Neural progenitor cell (in vitro differentiated cells): Measurements from ENCODE around the gene APC. TPM values are rescaled to one million over a fixed set of nuclear protein-coding genes. Genes with fewer than 3 reads are reported as not detected.

Experiments
- DNase-seq: peaks from one replicate; pipeline ENCODE4 v3.0.0-alpha.2; 2016; ENCODE audit warnings: low spot score
- H2AFZ ChIP-seq: fragments of 200-600 bp; sonication (generic); replicated peaks from 2 replicates; pipeline ENCODE4 v1.6.1; 2016; ENCODE audit warnings: antibody characterized with exemption
- H3F3A ChIP-seq: fragments of 200-600 bp; sonication (generic); 2 replicates; pipeline ENCODE4 v1.6.1; 2016; ENCODE audit warnings: antibody characterized with exemption, low read depth
- H3K27ac ChIP-seq: fragments of 200-600 bp; sonication (generic); 2 replicates; pipeline ENCODE4 v1.5.1; 2016; ENCODE audit warnings: mild to moderate bottlenecking
- H3K27me3 ChIP-seq: fragments of 200-600 bp; sonication (generic); 2 replicates; pipeline ENCODE4 v1.6.1; 2016; ENCODE audit warnings: mild to moderate bottlenecking, moderate library complexity
- H3K36me3 ChIP-seq: fragments of 200-600 bp; sonication (generic); 2 replicates; pipeline ENCODE4 v1.5.1; 2016
- H3K4me1 ChIP-seq: fragments of 200-600 bp; sonication (generic); 2 replicates; pipeline ENCODE4 v1.6.1; 2016; ENCODE audit warnings: mixed run types
- H3K4me2 ChIP-seq: fragments of 200-600 bp; sonication (generic); 2 replicates; pipeline ENCODE4 v1.6.1; 2016
- H3K4me3 ChIP-seq: fragments of 200-600 bp; sonication (generic); 2 replicates; pipeline ENCODE4 v1.5.1; 2016
- H3K79me2 ChIP-seq: fragments of 200-600 bp; sonication (generic); 2 replicates; pipeline ENCODE4 v1.6.1; 2016; ENCODE audit warnings: low read depth
- H3K9ac ChIP-seq: fragments of 200-600 bp; sonication (generic); 2 replicates; pipeline ENCODE4 v1.6.1; 2016
- H3K9me3 ChIP-seq: fragments of 200-600 bp; sonication (generic); 2 replicates; pipeline ENCODE4 v1.5.1; 2016; ENCODE audit warnings: low read depth
- H4K20me1 ChIP-seq: fragments of 200-600 bp; sonication (generic); 2 replicates; pipeline ENCODE4 v1.6.1; 2016; ENCODE audit warnings: low read depth
- H3K27ac Mint-ChIP-seq: 3 replicates; pipeline ENCODE4 v1.8.0; 2021; ENCODE audit warnings: mixed read lengths
- H3K27me3 Mint-ChIP-seq: 2 replicates; pipeline ENCODE4 v1.8.0; 2022; ENCODE audit warnings: low read depth, mild to moderate bottlenecking, inconsistent platforms, moderate library complexity, mixed read lengths; ENCODE audit not compliant: insufficient read depth
- H3K36me3 Mint-ChIP-seq: 3 replicates; pipeline ENCODE4 v1.8.0; 2021; ENCODE audit warnings: mixed read lengths
- H3K4me1 Mint-ChIP-seq: 3 replicates; pipeline ENCODE4 v1.8.0; 2021; ENCODE audit warnings: mixed read lengths
- H3K4me3 Mint-ChIP-seq: 3 replicates; pipeline ENCODE4 v1.8.0; 2021; ENCODE audit warnings: mild to moderate bottlenecking, moderate library complexity, mixed read lengths
- H3K9me3 Mint-ChIP-seq: 3 replicates; pipeline ENCODE4 v1.8.0; 2020; ENCODE audit warnings: mixed read lengths
- EZH2 ChIP-seq: fragments of 200-600 bp; sonication (generic); IDR thresholded peaks from 2 replicates; pipeline ENCODE4 v1.6.1; 2017; ENCODE audit warnings: antibody characterized with exemption, mild to moderate bottlenecking, moderate library complexity
- EZH2phosphoT487 ChIP-seq: fragments of 200-600 bp; sonication (generic); IDR thresholded peaks from 2 replicates; pipeline ENCODE4 v1.6.1; 2017; ENCODE audit warnings: antibody characterized with exemption
- total RNA-seq: library from RNA; depleted of rRNA; stranded (reverse); fragments of >200 nt; gene quantifications from 2 replicates; pipeline ENCODE4 v1.2.3, GENCODE V29; 2015; ENCODE audit warnings: low replicate concordance
- TF ChIP-seq, protein P1 (sequence below): fragments of 200-600 bp; sonication (generic); IDR thresholded peaks from 2 replicates; pipeline ENCODE4 v1.5.1; 2017; ENCODE audit warnings: antibody characterized with exemption, mild to moderate bottlenecking

Gene APC
- total RNA-seq, 1 donor from 2014 or later: 39.7 TPM

DNA sequence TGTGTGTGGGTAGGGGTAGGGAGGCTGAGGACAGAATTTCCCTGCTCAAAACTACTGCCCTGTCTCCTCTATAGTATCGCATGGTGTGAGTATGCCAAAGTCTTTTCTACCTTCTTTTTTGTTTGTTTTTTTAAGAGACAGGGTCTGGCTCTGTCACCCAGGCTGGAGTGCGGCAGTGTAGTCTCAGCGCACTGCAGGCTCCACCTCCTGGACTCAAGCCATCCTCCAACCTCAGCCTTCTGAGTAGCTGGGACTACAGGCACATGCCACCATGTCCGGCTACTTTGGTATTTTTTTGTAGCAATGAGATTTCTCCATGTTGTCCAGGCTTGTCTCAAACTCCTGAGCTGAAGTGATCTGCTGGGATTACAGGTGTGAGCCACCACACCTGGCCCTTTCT, 125.9 kb downstream of the APC start:
- Histone ChIP-seq H3K36me3 (peaks cover 25% of the 10 kb centered on the region), H3K4me1 (peaks cover 9% of the 10 kb centered on the region)
- H3K4me3 Mint-ChIP-seq: peak overlapping the region; percentile 57

DNA sequence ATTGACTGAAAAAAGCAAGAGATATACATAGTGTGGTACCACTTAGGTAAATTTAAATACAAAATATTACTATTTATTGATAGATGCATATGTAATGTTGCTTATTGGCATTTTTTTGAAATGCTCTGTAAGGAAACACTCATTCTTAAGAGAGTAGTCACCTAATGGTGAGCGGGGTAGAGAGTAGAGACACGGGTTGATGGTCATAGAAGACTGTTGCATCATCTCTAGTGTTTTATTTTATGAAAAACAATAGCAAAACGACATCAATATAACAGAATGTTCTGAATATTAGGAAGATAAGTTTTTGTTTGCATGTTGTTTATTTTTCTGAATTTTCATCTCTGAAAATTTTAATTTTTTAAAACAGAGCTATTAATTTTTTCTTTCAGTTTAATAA, 127.4 kb downstream of the APC start:
- peaks cover 13% of the 10 kb centered on the region for H4K20me1 ChIP-seq
- Mint-ChIP-seq H3K36me3 (peaks cover 14% of the 10 kb centered on the region), H3K9me3 (no peaks in the 10 kb centered on the region), H3K27ac (no peak overlapping the region), H3K27me3 (peaks cover 4% of the 10 kb centered on the region), H3K4me3 (no peak overlapping the region), H3K4me1 (peaks cover 20% of the 10 kb centered on the region)
- H3F3A ChIP-seq: peaks cover 11% of the 10 kb centered on the region
- DNase-seq: no peak
- peaks cover 9% of the 10 kb centered on the region for H3K4me1 ChIP-seq
- no peak overlapping the region for H3K27ac ChIP-seq
- peaks cover 52% of the 10 kb centered on the region for H3K79me2 ChIP-seq
- H3K4me2 ChIP-seq: no peak overlapping the region
- H3K9me3 ChIP-seq: no peaks in the 10 kb centered on the region
- peaks cover 25% of the 10 kb centered on the region for H3K36me3 ChIP-seq
- H3K27me3 ChIP-seq: no peaks in the 10 kb centered on the region
- no peak overlapping the region for H3K9ac ChIP-seq
- TF ChIP-seq EZH2phosphoT487: no peak
- no peak overlapping the region for H3K4me3 ChIP-seq
- H2AFZ ChIP-seq: no peak overlapping the region

More for the DNA sequence above, 125.9 kb downstream of the APC start:
- peaks cover 52% of the 10 kb centered on the region for H3K79me2 ChIP-seq
- TF ChIP-seq EZH2: no peak
- TF ChIP-seq, protein P1, sequence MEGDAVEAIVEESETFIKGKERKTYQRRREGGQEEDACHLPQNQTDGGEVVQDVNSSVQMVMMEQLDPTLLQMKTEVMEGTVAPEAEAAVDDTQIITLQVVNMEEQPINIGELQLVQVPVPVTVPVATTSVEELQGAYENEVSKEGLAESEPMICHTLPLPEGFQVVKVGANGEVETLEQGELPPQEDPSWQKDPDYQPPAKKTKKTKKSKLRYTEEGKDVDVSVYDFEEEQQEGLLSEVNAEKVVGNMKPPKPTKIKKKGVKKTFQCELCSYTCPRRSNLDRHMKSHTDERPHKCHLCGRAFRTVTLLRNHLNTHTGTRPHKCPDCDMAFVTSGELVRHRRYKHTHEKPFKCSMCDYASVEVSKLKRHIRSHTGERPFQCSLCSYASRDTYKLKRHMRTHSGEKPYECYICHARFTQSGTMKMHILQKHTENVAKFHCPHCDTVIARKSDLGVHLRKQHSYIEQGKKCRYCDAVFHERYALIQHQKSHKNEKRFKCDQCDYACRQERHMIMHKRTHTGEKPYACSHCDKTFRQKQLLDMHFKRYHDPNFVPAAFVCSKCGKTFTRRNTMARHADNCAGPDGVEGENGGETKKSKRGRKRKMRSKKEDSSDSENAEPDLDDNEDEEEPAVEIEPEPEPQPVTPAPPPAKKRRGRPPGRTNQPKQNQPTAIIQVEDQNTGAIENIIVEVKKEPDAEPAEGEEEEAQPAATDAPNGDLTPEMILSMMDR: no peak
- TF ChIP-seq EZH2phosphoT487: no peak
- DNase-seq: no peak
- Mint-ChIP-seq H3K4me1 (peaks cover 20% of the 10 kb centered on the region), H3K27me3 (peaks cover 5% of the 10 kb centered on the region), H3K9me3 (no peaks in the 10 kb centered on the region), H3K27ac (no peak overlapping the region), H3K36me3 (peaks cover 9% of the 10 kb centered on the region)
- H3F3A ChIP-seq: peaks cover 11% of the 10 kb centered on the region
- no peak overlapping the region for H2AFZ ChIP-seq
- no peak overlapping the region for H3K9ac ChIP-seq
- no peak overlapping the region for H3K4me2 ChIP-seq
- H4K20me1 ChIP-seq: peaks cover 13% of the 10 kb centered on the region
- no peaks in the 10 kb centered on the region for H3K9me3 ChIP-seq
- H3K27ac ChIP-seq: no peak overlapping the region
- no peak overlapping the region for H3K4me3 ChIP-seq
- H3K27me3 ChIP-seq: peaks cover 3% of the 10 kb centered on the region

DNA sequence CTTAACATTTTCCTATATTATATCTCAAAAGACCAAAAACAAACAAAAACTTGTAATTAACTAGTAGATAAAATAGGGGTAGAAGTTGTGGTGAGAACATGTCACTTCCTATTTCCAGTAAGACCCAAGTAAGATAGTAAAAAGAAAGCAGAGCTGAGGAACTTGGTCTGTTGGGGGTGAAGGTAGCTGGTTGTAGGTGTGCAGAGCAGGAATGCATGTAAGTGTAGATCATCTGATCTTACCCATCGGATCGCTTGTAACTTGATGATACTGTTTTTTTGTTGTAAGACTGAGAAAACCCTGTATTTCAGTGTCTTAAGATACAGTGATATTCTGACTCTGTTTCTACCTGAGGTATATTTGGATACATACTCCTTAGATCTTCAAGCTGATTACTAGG, 129.1 kb downstream of the APC start:
- H3K4me1 Mint-ChIP-seq: peaks cover 13% of the 10 kb centered on the region
- Histone ChIP-seq H3K4me3 (no peak overlapping the region), H4K20me1 (peaks cover 12% of the 10 kb centered on the region), H3K36me3 (peaks cover 25% of the 10 kb centered on the region), H3K27ac (no peak overlapping the region), H3K4me2 (no peak overlapping the region), H3K79me2 (peaks cover 41% of the 10 kb centered on the region), H3K27me3 (no peaks in the 10 kb centered on the region), H3F3A (peaks cover 2% of the 10 kb centered on the region), H2AFZ (no peak overlapping the region), H3K9ac (no peak overlapping the region), H3K4me1 (peaks cover 9% of the 10 kb centered on the region), H3K9me3 (no peaks in the 10 kb centered on the region)
- H3K9me3 Mint-ChIP-seq: no peaks in the 10 kb centered on the region
- no peak overlapping the region for H3K4me3 Mint-ChIP-seq
- no peak overlapping the region for H3K27ac Mint-ChIP-seq
- no peak for TF ChIP-seq EZH2
- TF ChIP-seq, protein P1: no peak
- no peak for TF ChIP-seq EZH2phosphoT487
- peaks cover 5% of the 10 kb centered on the region for H3K27me3 Mint-ChIP-seq
- DNase-seq: no peak
- H3K36me3 Mint-ChIP-seq: peaks cover 17% of the 10 kb centered on the region

DNA sequence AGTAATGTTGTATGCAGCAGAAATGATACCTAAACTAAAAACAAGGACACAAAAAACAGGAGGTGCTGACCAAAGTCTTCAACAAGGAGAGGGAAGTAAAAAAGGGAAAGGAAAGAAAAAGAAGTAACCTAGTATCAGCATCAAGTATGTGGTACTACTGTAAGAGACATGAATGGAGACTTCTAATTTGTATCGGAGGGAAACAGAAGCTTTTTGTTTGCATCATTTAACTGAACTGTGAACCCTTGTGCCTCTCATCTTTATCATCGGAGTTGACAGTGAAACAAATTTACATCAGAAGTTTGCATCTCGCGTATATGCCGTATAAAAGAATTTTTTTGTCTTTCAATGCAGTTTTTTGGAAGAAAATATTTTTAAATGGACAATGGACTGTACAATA, 129.7 kb downstream of the APC start:
- Histone ChIP-seq H3K4me2 (no peak overlapping the region), H3K9me3 (no peaks in the 10 kb centered on the region), H3K4me1 (peaks cover 2% of the 10 kb centered on the region), H3K36me3 (peaks cover 25% of the 10 kb centered on the region), H3K27ac (no peak overlapping the region), H3K4me3 (no peak overlapping the region), H2AFZ (no peak overlapping the region), H3F3A (no peaks in the 10 kb centered on the region), H3K79me2 (peaks cover 34% of the 10 kb centered on the region), H3K9ac (no peak overlapping the region), H3K27me3 (no peaks in the 10 kb centered on the region), H4K20me1 (peaks cover 7% of the 10 kb centered on the region)
- Mint-ChIP-seq H3K9me3 (no peaks in the 10 kb centered on the region), H3K36me3 (peaks cover 16% of the 10 kb centered on the region), H3K4me1 (peaks cover 7% of the 10 kb centered on the region), H3K27me3 (peaks cover 5% of the 10 kb centered on the region), H3K4me3 (no peak overlapping the region), H3K27ac (no peak overlapping the region)
- TF ChIP-seq EZH2: no peak
- no peak for TF ChIP-seq EZH2phosphoT487
- TF ChIP-seq, protein P1: no peak
- DNase-seq: no peak
